ENCODE results near the gene AUTS2. TPM values are rescaled to one million over a fixed set of nuclear protein-coding genes. Genes with fewer than 3 reads are reported as not detected.

Gene AUTS2
- total RNA-seq, 1 experiment from 2014 or later, result 256 TPM

- Histone ChIP-seq H4K5ac (ENCODE audit: insufficient read length, low read depth, low read length) (no peak overlapping the region), H4K91ac (ENCODE audit: insufficient read length, low read depth, low read length) (no peak overlapping the region), H3K4me2 (ENCODE audit: insufficient read depth, insufficient read length, low read length) (no peak overlapping the region), H3T11ph (ENCODE audit: low read length) (no peak overlapping the region), H3K4me1 (ENCODE audit: insufficient read depth, low read length) (peaks cover 2% of the 10 kb centered on the region; the same call in 1 of the 2 replicates), H2BK12ac (ENCODE audit: insufficient read length, low read depth, low read length) (no peak overlapping the region), H3K79me1 (ENCODE audit: insufficient read depth, low read depth, low read length, poor library complexity, severe bottlenecking) (no peaks in the 10 kb centered on the region), H2BK5ac (ENCODE audit: insufficient read length, low read length) (no peak overlapping the region), H2AFZ (ENCODE audit: low read length) (no peak overlapping the region), H4K8ac (replicated peaks; ENCODE audit: insufficient read length, low read depth, low read length) (no peak overlapping the region), H2BK15ac (ENCODE audit: low read depth, low read length) (no peak overlapping the region), H2AK5ac (ENCODE audit: insufficient read length, low read length) (no peak overlapping the region), H3K4ac (ENCODE audit: low read depth, low read length) (no peak overlapping the region), H3K23me2 (ENCODE audit: insufficient read length, low read depth, low read length, poor library complexity, severe bottlenecking) (no peaks in the 10 kb centered on the region), H3K9ac (ENCODE audit: extremely low read depth, insufficient read length, low read length) (no peak overlapping the region), H3K18ac (ENCODE audit: insufficient read length, low read depth, low read length) (no peak overlapping the region), H2BK20ac (ENCODE audit: low read depth, low read length, poor library complexity, severe bottlenecking) (no peak overlapping the region), H3K27me3 (ENCODE audit: insufficient read depth, low read length) (no peaks in the 10 kb centered on the region), H3K23ac (ENCODE audit: insufficient read length, low read depth, low read length) (no peak overlapping the region), H3K14ac (ENCODE audit: insufficient read depth, low read length) (no peak overlapping the region), H4K20me1 (ENCODE audit: control insufficient read depth, insufficient read depth, insufficient read length) (no peaks in the 10 kb centered on the region), H3K79me2 (ENCODE audit: insufficient read depth, low read length) (no peaks in the 10 kb centered on the region), H3K9me3 (ENCODE audit: control insufficient read depth, low read depth, low read length) (no peaks in the 10 kb centered on the region), H3K56ac (ENCODE audit: insufficient read length, low read depth, low read length) (no peak overlapping the region), H3K27ac (ENCODE audit: insufficient read length, low read depth, low read length) (no peak overlapping the region), H2BK120ac (ENCODE audit: low read depth, low read length, poor library complexity, severe bottlenecking) (no peak overlapping the region)
- Mint-ChIP-seq H3K4me1 (peaks cover 13 to 15% of the 10 kb centered on the region in 2 experiments), H3K36me3 (ENCODE audit: insufficient read depth in 1 of 3, low read depth in 3 of 3) (no peaks in the 10 kb centered on the region), H3K27me3 (ENCODE audit: low read depth) (no peaks in the 10 kb centered on the region), H3K9me3 (no peaks in the 10 kb centered on the region), H3K27ac (no peak overlapping the region), H3K4me3 (no peak overlapping the region)
- DNase-seq, result no peak
- WGBS (ENCODE audit: extremely low coverage, insufficient read length, low lambda C conversion rate), result no CpG with 5 or more reads among the region's 7 CpGs
- TF ChIP-seq CTCF (conservative IDR thresholded peaks at IDR 0.05), result no peak
These were observed 213.4 kb downstream of the AUTS2 start for GRCh38 chr7:69811476-69812308.

Measured in H9 (cell line).